HepG2 (cell line): ENCODE results near the gene YLPM1. TPM values are rescaled to one million over a fixed set of nuclear protein-coding genes. Genes with fewer than 3 reads are reported as not detected.

Source experiments
- CENPT ChIP-seq: sonication (generic); formaldehyde crosslinking; IDR thresholded peaks from 2 replicates; pipeline ENCODE4 v1.8.0; 2022; ENCODE audit warnings: low read depth, mild to moderate bottlenecking, moderate library complexity, missing genetic modification reagents
- HNRNPUL1 ChIP-seq: fragments of 200-400 bp; formaldehyde crosslinking; IDR thresholded peaks from 2 replicates; pipeline ENCODE4 v1.6.1; 2017; ENCODE audit warnings: low read depth, mild to moderate bottlenecking, low read length, moderate library complexity
- NCOR1 ChIP-seq: fragments of 200-600 bp; sonication (generic); IDR thresholded peaks from 2 replicates; pipeline ENCODE4 v1.7.0; 2017; ENCODE audit warnings: antibody characterized with exemption, low read length, borderline replicate concordance
- POGZ ChIP-seq: sonication (generic); formaldehyde crosslinking; IDR thresholded peaks from 2 replicates; pipeline ENCODE4 v1.4.0; 2020; ENCODE audit warnings: mild to moderate bottlenecking, missing genetic modification reagents
- PPARG ChIP-seq: conservative IDR thresholded peaks from 2 replicates; pipeline ENCODE4 v1.6.1; 2016; ENCODE audit warnings: missing biosample characterization, missing genetic modification reagents
- PTBP1 ChIP-seq: fragments of 200-400 bp; formaldehyde crosslinking; IDR thresholded peaks from 2 replicates; pipeline ENCODE4 v1.6.1; 2018; ENCODE audit warnings: low read length, low read depth; ENCODE audit not compliant: poor library complexity, severe bottlenecking
- RBFOX2 ChIP-seq: fragments of 200-400 bp; formaldehyde crosslinking; IDR thresholded peaks from 2 replicates; pipeline ENCODE4 v1.6.1; 2017; ENCODE audit warnings: low read depth, mild to moderate bottlenecking, low read length
- RXRB ChIP-seq: IDR thresholded peaks from 2 replicates; pipeline ENCODE4 v1.6.1; 2016; ENCODE audit warnings: borderline replicate concordance, missing genetic modification reagents, missing compliant biosample characterization
- SAP130 ChIP-seq: IDR thresholded peaks from 2 replicates; pipeline ENCODE4 v1.6.1; 2016; ENCODE audit warnings: low read depth
- SETDB1 ChIP-seq: sonication (generic); formaldehyde crosslinking; IDR thresholded peaks from 2 replicates; pipeline ENCODE4 v1.5.1; 2020; ENCODE audit warnings: missing genetic modification reagents, mild to moderate bottlenecking, borderline replicate concordance
- SNRNP70 ChIP-seq: fragments of 200-400 bp; formaldehyde crosslinking; IDR thresholded peaks from 2 replicates; pipeline ENCODE4 v1.6.1; 2017; ENCODE audit warnings: mild to moderate bottlenecking, low read depth, low read length, moderate library complexity
- ZFP41 ChIP-seq: sonication (generic); formaldehyde crosslinking; IDR thresholded peaks from 2 replicates; pipeline ENCODE4 v1.4.0; 2020; ENCODE audit warnings: mild to moderate bottlenecking, missing genetic modification reagents, borderline replicate concordance
- ZNF121 ChIP-seq: sonication (generic); formaldehyde crosslinking; IDR thresholded peaks from 2 replicates; pipeline ENCODE4 v1.5.0; 2020; ENCODE audit warnings: mild to moderate bottlenecking, missing genetic modification reagents
- ZNF34 ChIP-seq: sonication (generic); formaldehyde crosslinking; IDR thresholded peaks from 2 replicates; pipeline ENCODE4 v1.4.0; 2020; ENCODE audit warnings: mild to moderate bottlenecking, missing genetic modification reagents, borderline replicate concordance
- ZNF343 ChIP-seq: sonication (generic); formaldehyde crosslinking; IDR thresholded peaks from 2 replicates; pipeline ENCODE4 v1.4.0; 2020; ENCODE audit warnings: mild to moderate bottlenecking, missing genetic modification reagents
- ZNF570 ChIP-seq: sonication (generic); formaldehyde crosslinking; IDR thresholded peaks from 2 replicates; pipeline ENCODE4 v1.4.0; 2020; ENCODE audit warnings: mild to moderate bottlenecking, missing genetic modification reagents, borderline replicate concordance
- ZNF768 ChIP-seq: sonication (generic); formaldehyde crosslinking; IDR thresholded peaks from 2 replicates; pipeline ENCODE4 v1.4.0; 2020; ENCODE audit warnings: missing genetic modification reagents
- ZNF777 ChIP-seq: sonication (generic); formaldehyde crosslinking; IDR thresholded peaks from 2 replicates; pipeline ENCODE4 v1.4.0; 2020; ENCODE audit warnings: missing genetic modification reagents
- ZSCAN12 ChIP-seq: sonication (generic); formaldehyde crosslinking; IDR thresholded peaks from 2 replicates; pipeline ENCODE4 v1.9.0; 2021; ENCODE audit warnings: mild to moderate bottlenecking, missing genetic modification reagents
- polyA plus RNA-seq, 8 experiments: library from polyadenylated mRNA; depleted of rRNA in 3 of 8; stranded (reverse) in 7 of 8; unstranded in 1 of 8; fragments of >200 nt; fragmentation: Illumina TruSeq in 4 of 8; extraction: Trizol in 4 of 8; gene quantifications; 2 replicates each; pipeline versions ENCODE4 v1.2.1 to v1.2.3, GENCODE V29; 2011 to 2016; ENCODE audit warnings: low read depth in 4 of 8, missing spikeins in 1 of 8, mixed read lengths in 1 of 8; ENCODE audit not compliant: insufficient read depth in 1 of 8
- total RNA-seq, 5 experiments: library from RNA; depleted of rRNA; stranded (reverse); fragments of >200 nt; fragmentation: Illumina TruSeq; extraction: Trizol; gene quantifications; 2 replicates each; pipeline ENCODE4 v1.2.3, GENCODE V29; 2016; ENCODE audit warnings: low read depth in 1 of 5
- TF ChIP-seq, protein P1 (sequence below): sonication (generic); formaldehyde crosslinking; IDR thresholded peaks from 2 replicates; pipeline ENCODE4 v1.4.0; 2020; ENCODE audit warnings: mild to moderate bottlenecking, missing genetic modification reagents
- TF ChIP-seq, protein P2 (sequence below): sonication (generic); formaldehyde crosslinking; IDR thresholded peaks from 2 replicates; pipeline ENCODE4 v1.5.1; 2020; ENCODE audit warnings: missing genetic modification reagents, mild to moderate bottlenecking, borderline replicate concordance
- TF ChIP-seq, protein P3 (sequence below): sonication (generic); formaldehyde crosslinking; IDR thresholded peaks from 2 replicates; pipeline ENCODE4 v1.4.0; 2020; ENCODE audit warnings: missing genetic modification reagents, borderline replicate concordance

YLPM1 gene
- total and polyA plus RNA-seq, 2 of the 13 experiments (the other 11 are each of a cell fraction or from before 2014, with no cell fraction given): 6.7 to 21.9 TPM

DNA sequence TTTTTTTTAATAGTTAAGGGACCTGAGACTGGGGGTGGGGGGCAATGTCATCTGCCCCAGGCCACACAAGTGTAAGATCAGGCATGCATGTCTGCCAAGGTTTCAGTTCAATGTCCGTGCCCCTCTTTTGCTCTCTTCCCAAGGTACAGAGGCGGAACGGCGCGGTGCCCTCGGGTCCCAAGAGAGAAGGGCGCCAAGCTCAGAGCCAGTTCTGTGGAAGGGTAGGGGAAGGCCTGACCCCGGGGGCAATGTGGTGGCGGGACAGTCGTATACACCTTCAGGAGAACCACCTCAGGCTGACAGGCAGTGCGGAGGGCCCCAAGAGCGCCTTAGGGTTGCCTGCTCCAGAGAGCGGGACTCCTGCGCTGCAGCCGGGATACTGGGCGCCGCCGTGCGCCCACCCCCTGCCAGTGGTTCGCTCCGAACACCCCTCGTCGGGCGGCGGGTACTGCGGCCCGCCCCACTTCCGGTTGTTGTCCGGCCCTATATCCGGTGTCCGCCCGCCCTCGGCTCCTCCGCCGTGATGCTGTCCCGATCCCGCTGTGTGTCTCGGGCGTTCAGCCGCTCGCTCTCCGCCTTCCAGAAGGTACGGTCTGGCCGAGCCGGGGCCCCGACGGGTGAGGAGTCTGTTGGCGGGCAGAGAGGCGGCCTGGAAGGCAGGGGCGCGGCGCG, 118.5 kb downstream of the YLPM1 start, which contains the start of gene DLST (continued):
- TF ChIP-seq, protein P1, sequence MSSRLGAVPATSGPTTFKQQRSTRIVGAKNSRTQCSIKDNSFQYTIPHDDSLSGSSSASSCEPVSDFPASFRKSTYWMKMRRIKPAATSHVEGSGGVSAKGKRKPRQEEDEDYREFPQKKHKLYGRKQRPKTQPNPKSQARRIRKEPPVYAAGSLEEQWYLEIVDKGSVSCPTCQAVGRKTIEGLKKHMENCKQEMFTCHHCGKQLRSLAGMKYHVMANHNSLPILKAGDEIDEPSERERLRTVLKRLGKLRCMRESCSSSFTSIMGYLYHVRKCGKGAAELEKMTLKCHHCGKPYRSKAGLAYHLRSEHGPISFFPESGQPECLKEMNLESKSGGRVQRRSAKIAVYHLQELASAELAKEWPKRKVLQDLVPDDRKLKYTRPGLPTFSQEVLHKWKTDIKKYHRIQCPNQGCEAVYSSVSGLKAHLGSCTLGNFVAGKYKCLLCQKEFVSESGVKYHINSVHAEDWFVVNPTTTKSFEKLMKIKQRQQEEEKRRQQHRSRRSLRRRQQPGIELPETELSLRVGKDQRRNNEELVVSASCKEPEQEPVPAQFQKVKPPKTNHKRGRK (CRISPR knock-in tag): 0 out of 2 replicates have a peak, but pooled peaks have one; percentile 14
- TF ChIP-seq, protein P2, sequence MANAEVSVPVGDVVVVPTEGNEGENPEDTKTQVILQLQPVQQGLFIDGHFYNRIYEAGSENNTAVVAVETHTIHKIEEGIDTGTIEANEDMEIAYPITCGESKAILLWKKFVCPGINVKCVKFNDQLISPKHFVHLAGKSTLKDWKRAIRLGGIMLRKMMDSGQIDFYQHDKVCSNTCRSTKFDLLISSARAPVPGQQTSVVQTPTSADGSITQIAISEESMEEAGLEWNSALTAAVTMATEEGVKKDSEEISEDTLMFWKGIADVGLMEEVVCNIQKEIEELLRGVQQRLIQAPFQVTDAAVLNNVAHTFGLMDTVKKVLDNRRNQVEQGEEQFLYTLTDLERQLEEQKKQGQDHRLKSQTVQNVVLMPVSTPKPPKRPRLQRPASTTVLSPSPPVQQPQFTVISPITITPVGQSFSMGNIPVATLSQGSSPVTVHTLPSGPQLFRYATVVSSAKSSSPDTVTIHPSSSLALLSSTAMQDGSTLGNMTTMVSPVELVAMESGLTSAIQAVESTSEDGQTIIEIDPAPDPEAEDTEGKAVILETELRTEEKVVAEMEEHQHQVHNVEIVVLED (CRISPR knock-in tag): peak; percentile 63; the same call in 1 of the 2 replicates
- TF ChIP-seq ZFP41 (peak; percentile 83; the same call in 1 of the 2 replicates), SAP130 (CRISPR knock-in tag) (peak; percentile 85), ZNF343 (CRISPR knock-in tag) (no peak), PPARG (CRISPR knock-in tag) (peak; percentile 70), ZSCAN12 (no peak), ZNF34 (CRISPR knock-in tag) (0 out of 2 replicates have a peak, but pooled peaks have one; percentile 43), HNRNPUL1 (no peak; the same call in 1 of the 2 replicates), PTBP1 (no peak), ZNF777 (CRISPR knock-in tag) (peak; percentile 66), CENPT (CRISPR knock-in tag) (peak; percentile 80; the same call in 1 of the 2 replicates), ZNF768 (CRISPR knock-in tag) (peak; percentile 80), SETDB1 (CRISPR knock-in tag) (no peak), ZNF121 (CRISPR knock-in tag) (peak; percentile 49; the same call in 1 of the 2 replicates), NCOR1 (peak; percentile 23; the same call in 1 of the 2 replicates), POGZ (peak; percentile 64), ZNF570 (CRISPR knock-in tag) (no peak), RXRB (CRISPR knock-in tag) (peak; percentile 67; the same call in 1 of the 2 replicates), SNRNP70 (no peak), RBFOX2 (peak; percentile 96)
- TF ChIP-seq, protein P3, sequence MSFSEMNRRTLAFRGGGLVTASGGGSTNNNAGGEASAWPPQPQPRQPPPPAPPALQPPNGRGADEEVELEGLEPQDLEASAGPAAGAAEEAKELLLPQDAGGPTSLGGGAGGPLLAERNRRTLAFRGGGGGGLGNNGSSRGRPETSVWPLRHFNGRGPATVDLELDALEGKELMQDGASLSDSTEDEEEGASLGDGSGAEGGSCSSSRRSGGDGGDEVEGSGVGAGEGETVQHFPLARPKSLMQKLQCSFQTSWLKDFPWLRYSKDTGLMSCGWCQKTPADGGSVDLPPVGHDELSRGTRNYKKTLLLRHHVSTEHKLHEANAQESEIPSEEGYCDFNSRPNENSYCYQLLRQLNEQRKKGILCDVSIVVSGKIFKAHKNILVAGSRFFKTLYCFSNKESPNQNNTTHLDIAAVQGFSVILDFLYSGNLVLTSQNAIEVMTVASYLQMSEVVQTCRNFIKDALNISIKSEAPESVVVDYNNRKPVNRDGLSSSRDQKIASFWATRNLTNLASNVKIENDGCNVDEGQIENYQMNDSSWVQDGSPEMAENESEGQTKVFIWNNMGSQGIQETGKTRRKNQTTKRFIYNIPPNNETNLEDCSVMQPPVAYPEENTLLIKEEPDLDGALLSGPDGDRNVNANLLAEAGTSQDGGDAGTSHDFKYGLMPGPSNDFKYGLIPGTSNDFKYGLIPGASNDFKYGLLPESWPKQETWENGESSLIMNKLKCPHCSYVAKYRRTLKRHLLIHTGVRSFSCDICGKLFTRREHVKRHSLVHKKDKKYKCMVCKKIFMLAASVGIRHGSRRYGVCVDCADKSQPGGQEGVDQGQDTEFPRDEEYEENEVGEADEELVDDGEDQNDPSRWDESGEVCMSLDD: no peak
